ENCODE data around the gene ETS1.

Gene ETS1

DNA sequence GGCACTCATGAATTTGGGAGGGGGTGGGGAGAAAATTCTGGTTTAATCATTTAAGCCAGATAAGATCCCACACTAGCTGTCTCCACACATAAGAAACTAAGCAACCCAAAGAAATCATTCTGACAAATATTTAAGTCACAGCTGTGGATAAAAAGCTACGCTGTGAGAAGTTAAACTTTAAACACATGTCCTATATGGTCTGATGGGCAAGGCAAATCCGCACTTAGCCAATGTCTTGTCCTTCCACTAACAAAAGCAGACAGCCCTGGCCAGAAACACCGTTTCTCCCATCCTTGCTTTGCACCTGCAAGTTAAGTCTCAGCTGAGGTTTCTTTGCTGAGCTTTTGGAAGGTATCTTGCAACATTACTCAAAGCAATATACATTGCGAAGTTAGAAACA is 68.0 kb downstream of the ETS1 start:
- no peak for DNase-seq (ENCODE audit: low spot score)

GRCh38 chr11:128518493-128519207 is 68.7 kb downstream of the ETS1 start:
- no peak for DNase-seq (ENCODE audit: low spot score)

DNA sequence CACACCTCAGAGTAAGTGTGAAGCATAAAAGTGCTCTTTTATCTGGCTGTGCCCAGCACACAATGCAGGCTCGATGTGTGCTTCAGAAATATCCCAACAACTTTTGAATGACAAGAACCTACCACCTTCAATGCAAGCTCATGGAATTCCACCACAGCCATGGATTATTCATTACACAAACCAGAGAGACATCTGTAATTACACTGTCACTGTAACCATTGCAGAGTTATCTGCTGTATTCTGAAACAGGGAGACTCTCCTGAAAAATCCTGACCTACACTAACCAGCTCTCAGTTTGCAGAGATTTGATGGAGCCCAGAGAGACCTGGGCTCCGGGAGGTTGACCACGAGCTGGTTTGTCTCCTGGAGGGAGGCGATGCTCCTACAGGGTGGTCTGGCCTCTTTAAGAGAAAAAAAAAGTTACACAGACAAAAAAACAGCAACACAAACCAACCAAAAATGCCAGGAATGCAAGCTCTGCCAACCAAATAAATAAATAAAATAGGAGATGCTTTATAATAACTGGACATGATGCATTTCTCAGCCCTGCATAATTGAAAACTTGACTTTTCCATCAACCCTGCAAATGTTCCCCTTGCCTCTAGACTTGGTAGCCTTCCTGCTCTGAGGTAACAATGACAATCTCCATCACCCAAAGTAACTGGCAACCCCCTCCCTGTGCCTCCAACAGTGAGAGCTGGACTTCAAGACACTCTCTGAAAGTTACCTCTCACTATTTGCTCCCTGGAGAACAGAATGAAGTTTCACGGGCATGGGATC is 69.7 kb downstream of the ETS1 start:
- DNase-seq (ENCODE audit: low spot score) = no peak

DNA sequence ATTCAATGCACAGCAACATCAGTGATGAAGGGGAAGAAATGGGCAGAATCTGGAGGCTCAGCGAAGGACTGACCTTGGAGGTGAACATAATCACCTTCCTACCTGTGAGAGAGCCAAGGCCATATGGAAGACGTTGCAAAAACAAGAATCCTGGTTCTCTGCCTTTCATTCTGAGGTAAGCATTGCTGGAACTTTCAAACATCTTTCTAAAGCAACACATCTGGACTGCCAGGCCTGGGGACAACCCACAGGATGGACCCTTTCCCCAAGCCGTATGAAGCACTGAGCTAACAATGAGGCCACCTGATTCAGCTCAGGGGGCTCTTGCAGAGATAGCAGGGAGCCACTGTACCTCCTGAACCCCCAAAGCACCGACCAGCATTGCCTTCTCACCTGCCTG is 70.5 kb downstream of the ETS1 start:
- DNase-seq (ENCODE audit: low spot score) = no peak

GRCh38 chr11:128515826-128516778 is 71.3 kb downstream of the ETS1 start:
- no peak for DNase-seq (ENCODE audit: low spot score)

- no peak for DNase-seq (ENCODE audit: low spot score)
Measured at GRCh38 chr11:128515086-128515485, 72.3 kb downstream of the ETS1 start.

GRCh38 chr11:128513915-128514681 is 73.3 kb downstream of the ETS1 start:
- DNase-seq (ENCODE audit: low spot score) = no peak

- no peak for DNase-seq (ENCODE audit: low spot score)
Measured at GRCh38 chr11:128512474-128512996, 74.8 kb downstream of the ETS1 start.

GRCh38 chr11:128511712-128512111 is 75.6 kb downstream of the ETS1 start:
- DNase-seq (ENCODE audit: low spot score) = no peak

DNA sequence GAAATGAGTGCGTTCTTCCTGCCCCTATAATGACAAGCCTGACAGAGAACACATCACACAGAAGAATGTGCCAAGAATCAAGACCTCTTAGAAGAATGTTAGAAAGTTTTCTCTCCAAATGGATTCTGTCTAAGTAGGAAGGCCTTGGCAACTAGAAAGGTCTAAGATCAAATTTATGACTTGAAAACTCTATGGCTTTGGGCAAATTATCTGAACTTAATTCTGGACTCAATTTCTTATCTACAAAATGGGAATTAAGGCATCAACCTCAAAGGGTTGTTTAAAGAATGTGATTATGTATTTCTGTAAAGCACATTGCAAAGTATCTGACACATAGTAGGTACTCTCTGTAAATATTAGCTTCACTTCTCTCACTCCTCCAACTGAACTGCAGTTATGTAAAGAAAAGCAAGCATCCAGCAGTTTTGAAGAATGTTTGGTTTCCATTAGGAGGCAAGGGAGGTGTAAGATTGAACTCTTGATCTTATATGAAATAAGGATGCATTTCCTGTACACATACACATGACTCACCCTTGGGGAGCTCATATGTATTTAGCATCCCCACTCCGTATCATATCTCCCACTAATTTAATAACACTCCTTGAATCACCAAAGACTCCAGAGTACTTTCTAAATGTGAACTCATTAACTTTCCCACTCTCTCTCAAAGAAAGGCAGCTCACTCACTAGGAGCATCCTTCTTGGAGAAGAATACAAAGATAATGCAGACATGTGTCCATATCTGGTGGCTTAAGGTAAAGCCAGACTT is 77.6 kb downstream of the ETS1 start:
- DNase-seq (ENCODE audit: low spot score) = no peak

DNA sequence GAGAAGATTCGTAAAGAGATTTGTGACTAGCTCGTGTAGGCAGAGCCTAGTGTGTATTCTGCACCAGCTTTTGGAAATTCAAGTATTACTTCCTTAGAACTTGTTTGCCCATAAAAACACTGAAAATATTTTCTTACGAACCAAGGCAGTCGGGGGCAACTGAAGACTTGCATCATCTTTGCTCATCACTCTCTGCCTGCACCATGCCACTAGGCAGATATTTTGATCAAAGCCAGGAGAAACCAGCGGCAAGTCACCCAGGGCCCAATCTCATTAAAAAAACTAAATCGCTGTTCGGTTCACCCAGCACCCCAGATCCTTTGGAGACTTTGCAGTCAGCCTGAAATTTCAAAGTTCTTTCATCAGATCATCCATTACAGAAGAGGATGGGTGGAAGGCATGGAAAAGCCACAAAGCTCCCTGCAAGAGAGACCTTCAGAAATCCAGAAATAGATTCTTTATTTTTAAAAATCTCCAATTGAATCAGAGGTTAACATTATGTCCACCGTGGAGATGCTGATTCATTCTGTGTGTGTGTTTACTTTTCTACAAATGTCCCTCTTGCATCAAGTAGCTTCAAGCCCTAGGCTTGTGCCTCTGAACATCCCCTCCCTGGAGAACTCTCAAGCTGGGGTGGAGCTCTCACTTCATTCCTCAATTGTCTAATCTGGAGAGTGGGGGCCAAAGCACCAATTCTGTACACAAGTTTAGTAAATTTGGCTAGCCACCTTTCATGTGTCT is 78.4 kb downstream of the ETS1 start:
- DNase-seq (ENCODE audit: low spot score) = no peak

DNA sequence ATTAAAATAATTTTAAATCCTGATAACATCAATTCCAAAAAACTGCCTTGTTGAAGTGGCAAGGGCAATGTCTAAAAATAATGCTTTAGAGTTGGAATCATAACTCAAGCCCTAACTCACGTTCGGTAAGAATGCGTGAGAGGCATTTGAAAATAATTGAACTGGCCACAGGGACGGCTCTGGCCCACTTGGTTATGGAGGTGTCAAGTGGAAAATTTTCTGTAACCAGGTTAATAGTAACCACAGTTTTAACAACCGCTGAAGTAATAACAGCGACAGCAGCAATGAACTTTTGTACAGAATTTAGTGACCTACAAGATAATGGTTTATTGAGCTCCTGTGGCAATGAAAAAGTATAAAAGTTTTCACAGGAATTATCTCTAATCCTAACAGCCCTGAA is 79.4 kb downstream of the ETS1 start:
- DNase-seq (ENCODE audit: low spot score) = no peak

- no peak for DNase-seq (ENCODE audit: low spot score)
Measured at GRCh38 chr11:128506999-128507611, 80.3 kb downstream of the ETS1 start.

- no peak for DNase-seq (ENCODE audit: low spot score)
Measured at GRCh38 chr11:128506356-128506755, 81.0 kb downstream of the ETS1 start.

DNA sequence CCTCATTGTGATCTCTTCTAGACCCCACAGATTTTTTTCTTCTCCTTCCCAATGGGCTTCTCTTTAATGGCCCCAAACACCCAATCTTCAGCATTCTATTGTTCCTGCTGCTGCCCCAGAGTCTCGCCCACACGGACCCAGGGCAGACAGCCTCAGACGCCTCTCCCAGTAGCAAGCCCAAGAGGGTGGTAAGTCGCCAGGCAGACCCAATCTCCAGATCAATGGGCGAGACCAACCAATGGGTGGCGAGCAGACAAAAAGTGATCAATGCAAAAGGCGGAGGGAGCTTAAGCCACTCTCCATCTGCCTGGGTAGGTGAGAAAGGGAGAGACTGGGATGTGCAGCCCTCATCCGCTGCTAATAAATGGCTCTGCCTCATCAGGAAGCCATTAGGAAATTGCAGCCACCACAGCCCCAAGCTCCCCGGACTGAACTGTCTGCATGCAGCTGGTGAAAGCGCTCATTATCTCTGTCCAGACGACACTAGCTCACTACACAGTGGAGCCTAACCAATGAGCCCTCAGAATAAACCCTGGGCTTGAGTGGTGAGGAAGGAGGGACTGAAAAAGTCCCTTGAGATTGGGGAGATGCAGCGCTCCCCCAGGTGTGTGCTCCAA is 81.8 kb downstream of the ETS1 start:
- DNase-seq (ENCODE audit: low spot score) = no peak

DNA sequence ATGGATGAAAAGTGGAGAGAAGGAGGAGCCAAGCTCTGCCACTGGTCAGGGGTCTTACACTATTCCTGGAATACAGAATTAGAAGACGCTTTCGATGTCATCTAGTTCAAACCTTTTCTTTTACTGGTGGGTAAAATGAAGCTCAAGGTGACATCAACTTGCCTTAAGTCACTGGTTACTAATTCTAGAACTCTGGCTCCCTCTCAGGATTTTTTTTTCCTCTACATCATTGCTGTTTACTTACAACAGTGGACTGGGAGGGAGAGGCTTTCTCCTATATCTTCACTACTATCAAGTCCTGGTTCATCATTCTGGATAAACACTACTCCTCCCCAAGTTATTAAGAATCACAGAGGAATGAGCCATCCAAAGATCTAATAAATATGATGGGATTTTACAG is 82.9 kb downstream of the ETS1 start:
- no peak for DNase-seq (ENCODE audit: low spot score)

DNA sequence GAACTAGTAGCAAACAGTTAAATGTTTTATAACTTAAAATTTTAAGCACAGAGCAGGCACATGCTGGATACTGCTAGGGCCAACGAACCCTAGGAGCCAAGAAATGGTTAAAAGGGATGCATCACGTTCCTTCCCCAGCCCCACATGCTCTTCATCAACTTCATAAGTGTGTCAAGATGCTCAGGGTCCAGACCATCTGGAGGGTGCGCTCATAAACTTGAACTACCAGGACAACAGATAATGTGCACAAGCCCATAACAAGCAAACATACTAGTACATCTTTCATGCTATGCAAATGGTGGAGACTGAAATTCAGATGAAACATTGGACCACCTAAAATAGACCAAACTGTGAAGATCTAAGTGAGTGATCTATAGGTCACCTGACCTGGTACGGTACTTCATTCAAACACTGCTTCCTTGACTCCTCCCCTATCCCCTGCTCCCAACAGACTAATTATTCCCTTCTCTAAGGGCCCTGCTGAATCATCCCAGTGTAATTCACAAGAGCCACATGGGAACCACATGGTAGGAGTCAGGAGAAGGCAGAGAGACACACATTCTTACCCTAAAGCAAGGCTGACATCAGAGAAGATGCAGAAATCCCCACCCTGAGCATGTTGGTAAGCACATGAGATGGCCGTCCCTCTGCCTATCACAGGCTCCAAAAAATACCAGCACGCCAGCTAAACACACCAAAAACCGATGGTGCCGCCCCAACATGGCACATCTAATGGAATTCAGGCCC is 83.9 kb downstream of the ETS1 start:
- DNase-seq (ENCODE audit: low spot score) = no peak

- no peak for DNase-seq (ENCODE audit: low spot score)
Measured at GRCh38 chr11:128502726-128503125, 84.6 kb downstream of the ETS1 start.
